Brain microvascular endothelial cell (primary cell): ENCODE measurements around the gene RFT1.

Experiments used
- DNase-seq: peaks from one replicate; pipeline ENCODE4 v3.0.0-alpha.2; 2020
- H3K27ac ChIP-seq: fragments of 250-450 bp; sonication (Bioruptor Pico); 2 replicates; pipeline ENCODE4 v1.5.1; 2020; ENCODE audit warnings: mild to moderate bottlenecking, moderate library complexity
- H3K27me3 ChIP-seq: fragments of 250-450 bp; sonication (Bioruptor Pico); replicated peaks from 2 replicates; pipeline ENCODE4 v1.5.1; 2020; ENCODE audit warnings: mild to moderate bottlenecking
- H3K36me3 ChIP-seq: fragments of 250-450 bp; sonication (Bioruptor Pico); replicated peaks from 2 replicates; pipeline ENCODE4 v1.5.1; 2020; ENCODE audit warnings: mild to moderate bottlenecking
- H3K4me3 ChIP-seq: 2 replicates; pipeline ENCODE4 v1.5.1; 2011; ENCODE audit warnings: low read depth, mild to moderate bottlenecking, control low read depth, low read length, moderate library complexity
- CTCF ChIP-seq: IDR thresholded peaks from 2 replicates; pipeline ENCODE4 v1.5.1; 2011; ENCODE audit warnings: low read depth, mild to moderate bottlenecking, moderate library complexity, low read length, control low read depth, inconsistent platforms; ENCODE audit errors: missing control alignments
- in situ Hi-C: cut with HindIII; loops from 2 replicates; pipeline ENCODE4 v1.10.0; 2017; ENCODE audit warnings: low sequenced_read_pairs, low pct_ligation_motif_present

RFT1 gene

GRCh38 chr3:53042651-53043050, 87.6 kb downstream of the RFT1 start:
- in situ Hi-C loops = no loop called here
- DNase-seq = no peak
- Histone ChIP-seq H3K4me3 (no peak overlapping the region), H3K27me3 (peaks cover 3% of the 10 kb centered on the region), H3K36me3 (no peaks in the 10 kb centered on the region), H3K27ac (no peak overlapping the region)
- no peak for TF ChIP-seq CTCF

GRCh38 chr3:53040351-53040820, 89.8 kb downstream of the RFT1 start:
- Histone ChIP-seq H3K36me3 (no peaks in the 10 kb centered on the region), H3K27me3 (no peaks in the 10 kb centered on the region), H3K4me3 (no peak overlapping the region), H3K27ac (no peak overlapping the region)
- no peak for TF ChIP-seq CTCF
- in situ Hi-C loops = no loop called here
- no peak for DNase-seq

DNA sequence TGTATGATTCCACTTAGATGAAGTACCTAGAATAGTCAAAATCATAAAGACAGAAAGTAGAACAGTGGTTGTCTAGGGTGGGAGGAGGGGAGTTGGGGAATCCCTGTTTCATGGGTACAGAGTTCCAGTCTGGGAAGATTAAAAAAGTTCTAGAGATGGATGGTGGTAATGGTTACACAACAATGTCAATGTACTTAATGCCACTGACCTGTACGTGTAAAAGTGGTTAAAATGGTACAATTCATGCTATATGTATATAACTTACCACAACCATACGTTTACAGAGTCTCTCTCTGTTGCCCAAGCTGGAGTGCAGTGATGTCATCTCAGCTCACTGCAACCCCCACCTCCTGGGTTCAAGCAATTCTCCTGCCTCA, 90.9 kb downstream of the RFT1 start:
- DNase-seq = no peak
- Histone ChIP-seq H3K27me3 (no peaks in the 10 kb centered on the region), H3K4me3 (no peak overlapping the region), H3K36me3 (no peaks in the 10 kb centered on the region), H3K27ac (no peak overlapping the region)
- in situ Hi-C loops = no loop called here
- TF ChIP-seq CTCF = no peak

- Histone ChIP-seq H3K27me3 (no peaks in the 10 kb centered on the region), H3K36me3 (no peaks in the 10 kb centered on the region), H3K4me3 (no peak overlapping the region), H3K27ac (no peak overlapping the region)
- TF ChIP-seq CTCF = no peak
- in situ Hi-C loops = no loop called here
- no peak for DNase-seq
Observed at GRCh38 chr3:53038679-53039375, 91.4 kb downstream of the RFT1 start.
